SK-N-SH treated with all-trans-retinoic acid at 6 μM for 48 hours (cell line): Measurements from ENCODE around the gene PTPRT.

Experiments
- ATAC-seq: fragments of 200-7000 bp; cut with Tn5 transposase; 3 replicates; pipeline ENCODE4 v1.9.1; 2020; ENCODE audit warnings: mild to moderate bottlenecking, moderate library complexity
- ARNTL ChIP-seq: fragments of 450-650 bp; formaldehyde crosslinking; IDR thresholded peaks from 2 replicates; pipeline ENCODE4 v1.5.0; 2020; ENCODE audit warnings: low read depth, mild to moderate bottlenecking, moderate library complexity, borderline replicate concordance
- BACH2 ChIP-seq: fragments of 250-450 bp; sonication (Bioruptor Pico); IDR thresholded peaks from 2 replicates; pipeline ENCODE4 v1.9.0; 2021; ENCODE audit warnings: mild to moderate bottlenecking, borderline replicate concordance
- CSDC2 ChIP-seq: fragments of 250-450 bp; sonication (Bioruptor Pico); IDR thresholded peaks from 2 replicates; pipeline ENCODE4 v1.5.0; 2020; ENCODE audit warnings: mild to moderate bottlenecking, moderate library complexity
- GLIS3 ChIP-seq: fragments of 250-450 bp; sonication (Bioruptor Pico); IDR thresholded peaks from 2 replicates; pipeline ENCODE4 v1.5.0; 2020; ENCODE audit warnings: mild to moderate bottlenecking, moderate library complexity
- ISL1 ChIP-seq: fragments of 250-450 bp; sonication (Bioruptor Pico); IDR thresholded peaks from 2 replicates; pipeline ENCODE4 v2.1.2; 2022; ENCODE audit warnings: mild to moderate bottlenecking, moderate library complexity
- OSR1 ChIP-seq: fragments of 250-450 bp; sonication (Bioruptor Pico); IDR thresholded peaks from 2 replicates; pipeline ENCODE4 v1.8.0; 2022; ENCODE audit warnings: moderate library complexity, mild to moderate bottlenecking, inconsistent platforms
- PPARA ChIP-seq: fragments of 250-450 bp; sonication (Bioruptor Pico); IDR thresholded peaks from 2 replicates; pipeline ENCODE4 v1.5.0; 2020; ENCODE audit warnings: mild to moderate bottlenecking, borderline replicate concordance
- RARB ChIP-seq: fragments of 250-450 bp; sonication (Bioruptor Pico); IDR thresholded peaks from 2 replicates; pipeline ENCODE4 v1.8.0; 2021; ENCODE audit warnings: mild to moderate bottlenecking, moderate library complexity
- SNAI2 ChIP-seq: fragments of 250-450 bp; sonication (Bioruptor Pico); IDR thresholded peaks from 2 replicates; pipeline ENCODE4 v1.5.0; 2020; ENCODE audit warnings: mild to moderate bottlenecking, moderate library complexity
- TCF4 ChIP-seq: fragments of 250-450 bp; sonication (Bioruptor Pico); IDR thresholded peaks from 2 replicates; pipeline ENCODE4 v1.8.0; 2021; ENCODE audit warnings: mild to moderate bottlenecking, moderate library complexity, borderline replicate concordance
- TOX ChIP-seq: fragments of 250-450 bp; sonication (Bioruptor Pico); IDR thresholded peaks from 2 replicates; pipeline ENCODE4 v1.8.0; 2021; ENCODE audit warnings: mild to moderate bottlenecking, moderate library complexity, borderline replicate concordance
- ZC3H10 ChIP-seq: fragments of 250-450 bp; sonication (Bioruptor Pico); IDR thresholded peaks from 2 replicates; pipeline ENCODE4 v1.5.1; 2021; ENCODE audit warnings: mild to moderate bottlenecking, moderate library complexity
- ZFP3 ChIP-seq: fragments of 250-450 bp; sonication (Bioruptor Pico); IDR thresholded peaks from 2 replicates; pipeline ENCODE4 v1.5.0; 2020; ENCODE audit warnings: mild to moderate bottlenecking, moderate library complexity
- ZFP30 ChIP-seq: fragments of 450-650 bp; formaldehyde crosslinking; IDR thresholded peaks from 2 replicates; pipeline ENCODE4 v1.5.0; 2022; ENCODE audit warnings: mild to moderate bottlenecking, moderate library complexity
- ZNF565 ChIP-seq: fragments of 450-650 bp; formaldehyde crosslinking; conservative IDR thresholded peaks from 2 replicates; pipeline ENCODE4 v1.5.0; 2020; ENCODE audit warnings: low read depth, mild to moderate bottlenecking, moderate library complexity
- ZNF70 ChIP-seq: fragments of 450-650 bp; formaldehyde crosslinking; IDR thresholded peaks from 2 replicates; pipeline ENCODE4 v1.5.0; 2020; ENCODE audit warnings: mild to moderate bottlenecking, moderate library complexity
- ZNF8 ChIP-seq: fragments of 450-650 bp; formaldehyde crosslinking; IDR thresholded peaks from 2 replicates; pipeline ENCODE4 v1.5.0; 2020; ENCODE audit warnings: mild to moderate bottlenecking, moderate library complexity
- TF ChIP-seq, protein P1 (sequence below): fragments of 250-450 bp; sonication (Bioruptor Pico); IDR thresholded peaks from 2 replicates; pipeline ENCODE4 v1.5.1; 2020; ENCODE audit warnings: low read depth, mild to moderate bottlenecking, moderate library complexity
- TF ChIP-seq, protein P2 (sequence below): fragments of 250-450 bp; sonication (Bioruptor Pico); IDR thresholded peaks from 2 replicates; pipeline ENCODE4 v1.8.0; 2020; ENCODE audit warnings: mild to moderate bottlenecking, moderate library complexity, borderline replicate concordance
- TF ChIP-seq, protein P3 (sequence below): fragments of 250-450 bp; sonication (Bioruptor Pico); IDR thresholded peaks from 2 replicates; pipeline ENCODE4 v1.5.1; 2021; ENCODE audit warnings: mild to moderate bottlenecking, moderate library complexity
- TF ChIP-seq, protein P4 (sequence below): fragments of 250-450 bp; sonication (Bioruptor Pico); IDR thresholded peaks from 2 replicates; pipeline ENCODE4 v1.8.0; 2021; ENCODE audit warnings: low read depth, mild to moderate bottlenecking, moderate library complexity, borderline replicate concordance

PTPRT gene

DNA sequence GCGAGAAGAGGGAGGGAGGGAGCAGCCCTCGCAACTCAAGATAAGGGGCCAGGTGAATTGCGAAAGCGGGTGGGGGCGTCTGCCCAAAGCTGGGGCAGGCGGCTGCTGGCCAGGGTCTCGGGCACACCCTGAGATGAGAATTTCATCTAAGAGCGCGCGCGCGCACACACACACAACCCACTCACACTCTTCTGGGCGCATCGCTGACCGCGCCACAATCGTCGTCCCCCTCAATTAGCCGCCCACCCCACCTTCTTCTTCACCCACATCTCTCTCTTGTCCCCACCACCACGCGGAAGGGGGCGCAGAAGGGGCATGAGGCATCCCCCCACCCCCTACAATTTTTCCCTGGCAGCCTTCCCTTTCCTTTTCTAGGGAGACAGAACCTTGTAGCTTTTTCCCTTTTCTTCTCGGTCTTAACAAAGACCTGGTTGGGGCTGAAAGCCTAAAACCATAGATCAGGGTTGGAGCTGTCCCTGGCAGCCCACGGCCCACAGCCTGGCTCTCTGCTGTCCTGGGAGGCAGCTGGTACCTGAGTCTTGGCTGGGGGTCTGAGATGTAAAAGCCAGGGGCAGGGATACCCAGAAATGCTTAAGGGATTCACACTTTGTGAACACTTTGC is 737 bp upstream of the PTPRT start:
- no peak for TF ChIP-seq ZC3H10 (CRISPR knock-in tag)
- no peak for TF ChIP-seq RARB (CRISPR knock-in tag)
- TF ChIP-seq ZFP30 (CRISPR knock-in tag), result no peak
- no peak for TF ChIP-seq ZFP3
- no peak for TF ChIP-seq ZNF70 (CRISPR knock-in tag)
- TF ChIP-seq BACH2 (CRISPR knock-in tag), result no peak
- ATAC-seq, result no peak

DNA sequence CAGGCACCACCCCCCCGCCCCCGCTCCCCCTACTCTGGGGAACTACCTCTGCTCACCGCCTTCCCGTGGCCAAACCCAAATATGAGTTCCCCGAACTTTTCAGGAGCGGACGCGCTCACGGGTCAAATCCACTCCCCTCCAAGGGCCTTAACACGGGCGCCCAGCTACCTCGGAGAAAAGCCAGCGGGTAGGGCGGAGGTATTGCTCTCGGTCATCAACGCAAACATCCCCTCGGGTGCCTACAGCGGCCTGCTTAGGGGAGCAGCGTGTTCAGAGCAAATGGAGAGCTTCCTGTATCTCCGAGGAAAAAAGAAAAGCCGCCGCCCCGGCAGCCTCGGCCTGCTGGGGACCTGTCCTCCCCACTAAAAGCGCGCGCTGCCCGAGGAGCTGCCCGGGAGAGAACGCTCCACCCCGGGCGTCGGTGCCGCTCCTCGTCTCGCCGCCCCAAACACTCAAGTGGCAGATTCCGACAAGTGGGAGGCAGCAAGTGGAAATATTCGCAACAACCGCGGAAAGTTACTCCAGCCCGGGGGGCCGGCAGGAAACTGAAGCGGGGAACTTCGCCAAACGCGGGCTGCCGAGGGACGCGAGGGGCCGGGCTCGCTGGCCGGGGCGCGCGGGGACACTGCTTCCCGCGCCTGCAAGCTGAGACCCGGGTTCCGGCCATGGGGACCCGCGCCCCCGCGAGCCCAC is 699 bp downstream of the PTPRT start:
- no peak for ATAC-seq
- no peak for TF ChIP-seq BACH2 (CRISPR knock-in tag)
- TF ChIP-seq, protein P1, sequence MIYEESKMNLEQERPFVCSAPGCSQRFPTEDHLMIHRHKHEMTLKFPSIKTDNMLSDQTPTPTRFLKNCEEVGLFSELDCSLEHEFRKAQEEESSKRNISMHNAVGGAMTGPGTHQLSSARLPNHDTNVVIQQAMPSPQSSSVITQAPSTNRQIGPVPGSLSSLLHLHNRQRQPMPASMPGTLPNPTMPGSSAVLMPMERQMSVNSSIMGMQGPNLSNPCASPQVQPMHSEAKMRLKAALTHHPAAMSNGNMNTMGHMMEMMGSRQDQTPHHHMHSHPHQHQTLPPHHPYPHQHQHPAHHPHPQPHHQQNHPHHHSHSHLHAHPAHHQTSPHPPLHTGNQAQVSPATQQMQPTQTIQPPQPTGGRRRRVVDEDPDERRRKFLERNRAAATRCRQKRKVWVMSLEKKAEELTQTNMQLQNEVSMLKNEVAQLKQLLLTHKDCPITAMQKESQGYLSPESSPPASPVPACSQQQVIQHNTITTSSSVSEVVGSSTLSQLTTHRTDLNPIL, result no peak
- TF ChIP-seq CSDC2 (CRISPR knock-in tag), result no peak
- TF ChIP-seq ZFP30 (CRISPR knock-in tag), result no peak
- TF ChIP-seq ZNF8 (CRISPR knock-in tag), result no peak
- no peak for TF ChIP-seq ZNF70 (CRISPR knock-in tag)
- no peak for TF ChIP-seq ZNF565 (CRISPR knock-in tag)

DNA sequence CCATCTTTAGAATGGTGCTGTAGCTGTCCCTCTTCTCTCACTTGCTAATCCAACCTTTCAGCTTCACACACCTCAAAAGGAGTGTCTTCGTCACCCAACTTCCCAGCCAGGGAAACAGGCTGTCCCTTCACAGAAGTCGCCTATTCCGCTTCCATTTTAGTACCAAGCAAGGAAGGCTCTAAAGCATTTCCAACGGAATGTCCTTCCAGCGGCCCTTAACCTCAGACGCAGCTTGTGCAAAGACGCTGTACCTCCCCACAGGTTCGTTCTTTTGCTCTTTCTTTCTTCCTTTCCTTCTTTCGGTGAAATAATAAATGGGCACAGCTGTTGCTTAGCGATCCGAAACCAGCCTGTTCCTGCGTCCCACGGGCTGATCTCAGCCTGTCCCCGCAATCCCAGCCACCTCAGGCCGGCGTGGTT is 1.5 kb downstream of the PTPRT start:
- ATAC-seq, result no peak
- no peak for TF ChIP-seq OSR1 (CRISPR knock-in tag)
- TF ChIP-seq RARB (CRISPR knock-in tag), result no peak
- no peak for TF ChIP-seq TCF4
- TF ChIP-seq ZNF70 (CRISPR knock-in tag), result no peak
- TF ChIP-seq BACH2 (CRISPR knock-in tag), result no peak
- TF ChIP-seq TOX, result no peak
- TF ChIP-seq ZNF565 (CRISPR knock-in tag), result no peak
- no peak for TF ChIP-seq SNAI2 (CRISPR knock-in tag)
- TF ChIP-seq ZFP3, result no peak
- TF ChIP-seq PPARA (CRISPR knock-in tag), result no peak
- TF ChIP-seq GLIS3 (CRISPR knock-in tag), result no peak
- TF ChIP-seq, protein P2, sequence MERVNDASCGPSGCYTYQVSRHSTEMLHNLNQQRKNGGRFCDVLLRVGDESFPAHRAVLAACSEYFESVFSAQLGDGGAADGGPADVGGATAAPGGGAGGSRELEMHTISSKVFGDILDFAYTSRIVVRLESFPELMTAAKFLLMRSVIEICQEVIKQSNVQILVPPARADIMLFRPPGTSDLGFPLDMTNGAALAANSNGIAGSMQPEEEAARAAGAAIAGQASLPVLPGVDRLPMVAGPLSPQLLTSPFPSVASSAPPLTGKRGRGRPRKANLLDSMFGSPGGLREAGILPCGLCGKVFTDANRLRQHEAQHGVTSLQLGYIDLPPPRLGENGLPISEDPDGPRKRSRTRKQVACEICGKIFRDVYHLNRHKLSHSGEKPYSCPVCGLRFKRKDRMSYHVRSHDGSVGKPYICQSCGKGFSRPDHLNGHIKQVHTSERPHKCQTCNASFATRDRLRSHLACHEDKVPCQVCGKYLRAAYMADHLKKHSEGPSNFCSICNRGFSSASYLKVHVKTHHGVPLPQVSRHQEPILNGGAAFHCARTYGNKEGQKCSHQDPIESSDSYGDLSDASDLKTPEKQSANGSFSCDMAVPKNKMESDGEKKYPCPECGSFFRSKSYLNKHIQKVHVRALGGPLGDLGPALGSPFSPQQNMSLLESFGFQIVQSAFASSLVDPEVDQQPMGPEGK (CRISPR knock-in tag), result no peak
- TF ChIP-seq ISL1 (CRISPR knock-in tag), result no peak
- no peak for TF ChIP-seq ARNTL (CRISPR knock-in tag)
- TF ChIP-seq, protein P1, result no peak

DNA sequence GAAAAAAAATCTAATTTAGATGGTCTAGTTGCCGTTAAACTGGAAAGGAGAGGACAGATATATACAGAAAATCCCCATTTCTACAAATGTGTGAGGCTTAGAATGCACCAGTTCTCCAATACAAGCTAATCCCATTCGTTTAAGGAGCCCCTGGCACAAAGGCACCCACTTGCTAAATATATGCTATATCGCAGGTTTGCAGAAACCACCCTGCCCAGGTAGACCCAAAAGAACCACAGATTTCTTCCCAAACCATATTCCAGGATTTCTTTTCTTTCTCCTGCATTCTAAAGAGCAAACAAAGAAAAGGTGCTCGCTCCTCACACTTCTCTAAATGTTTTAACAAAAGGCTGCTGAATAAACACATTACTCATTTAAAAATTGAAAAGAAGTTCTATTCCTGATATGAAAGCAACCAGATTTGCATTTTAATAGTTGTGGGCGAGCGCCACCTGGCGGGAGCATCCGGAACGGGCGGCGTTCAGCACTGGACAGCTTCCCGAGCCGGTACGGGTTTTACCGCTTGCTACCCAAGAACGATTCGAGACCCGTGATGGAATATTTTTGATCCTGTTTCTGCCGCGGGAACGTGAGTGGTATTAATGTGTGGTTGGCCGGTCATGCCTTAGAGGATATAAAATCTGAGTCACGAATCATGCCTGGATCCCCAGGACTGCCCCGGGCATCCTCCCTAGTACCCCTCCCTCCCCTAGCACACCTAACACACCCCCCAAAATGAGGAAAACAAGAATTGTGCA is 2.1 kb downstream of the PTPRT start:
- TF ChIP-seq PPARA (CRISPR knock-in tag) (no peak), ZC3H10 (CRISPR knock-in tag) (no peak), CSDC2 (CRISPR knock-in tag) (no peak), ZNF8 (CRISPR knock-in tag) (no peak), ZNF565 (CRISPR knock-in tag) (no peak)
- TF ChIP-seq, protein P2 (CRISPR knock-in tag), result no peak
- TF ChIP-seq, protein P3, sequence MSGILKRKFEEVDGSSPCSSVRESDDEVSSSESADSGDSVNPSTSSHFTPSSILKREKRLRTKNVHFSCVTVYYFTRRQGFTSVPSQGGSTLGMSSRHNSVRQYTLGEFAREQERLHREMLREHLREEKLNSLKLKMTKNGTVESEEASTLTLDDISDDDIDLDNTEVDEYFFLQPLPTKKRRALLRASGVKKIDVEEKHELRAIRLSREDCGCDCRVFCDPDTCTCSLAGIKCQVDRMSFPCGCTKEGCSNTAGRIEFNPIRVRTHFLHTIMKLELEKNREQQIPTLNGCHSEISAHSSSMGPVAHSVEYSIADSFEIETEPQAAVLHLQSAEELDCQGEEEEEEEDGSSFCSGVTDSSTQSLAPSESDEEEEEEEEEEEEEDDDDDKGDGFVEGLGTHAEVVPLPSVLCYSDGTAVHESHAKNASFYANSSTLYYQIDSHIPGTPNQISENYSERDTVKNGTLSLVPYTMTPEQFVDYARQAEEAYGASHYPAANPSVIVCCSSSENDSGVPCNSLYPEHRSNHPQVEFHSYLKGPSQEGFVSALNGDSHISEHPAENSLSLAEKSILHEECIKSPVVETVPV, result no peak
- TF ChIP-seq, protein P4, sequence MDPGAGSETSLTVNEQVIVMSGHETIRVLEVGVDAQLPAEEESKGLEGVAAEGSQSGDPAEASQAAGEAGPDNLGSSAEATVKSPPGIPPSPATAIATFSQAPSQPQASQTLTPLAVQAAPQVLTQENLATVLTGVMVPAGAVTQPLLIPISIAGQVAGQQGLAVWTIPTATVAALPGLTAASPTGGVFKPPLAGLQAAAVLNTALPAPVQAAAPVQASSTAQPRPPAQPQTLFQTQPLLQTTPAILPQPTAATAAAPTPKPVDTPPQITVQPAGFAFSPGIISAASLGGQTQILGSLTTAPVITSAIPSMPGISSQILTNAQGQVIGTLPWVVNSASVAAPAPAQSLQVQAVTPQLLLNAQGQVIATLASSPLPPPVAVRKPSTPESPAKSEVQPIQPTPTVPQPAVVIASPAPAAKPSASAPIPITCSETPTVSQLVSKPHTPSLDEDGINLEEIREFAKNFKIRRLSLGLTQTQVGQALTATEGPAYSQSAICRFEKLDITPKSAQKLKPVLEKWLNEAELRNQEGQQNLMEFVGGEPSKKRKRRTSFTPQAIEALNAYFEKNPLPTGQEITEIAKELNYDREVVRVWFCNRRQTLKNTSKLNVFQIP (CRISPR knock-in tag), result no peak
- peak; percentile 84 for ATAC-seq
